ENCODE data around the gene TRIM3. TPM values are rescaled to one million over a fixed set of nuclear protein-coding genes. Genes with fewer than 3 reads are reported as not detected.

TRIM3 gene
- total RNA-seq, 1 experiment from 2014 or later, result 14.4 TPM

DNA sequence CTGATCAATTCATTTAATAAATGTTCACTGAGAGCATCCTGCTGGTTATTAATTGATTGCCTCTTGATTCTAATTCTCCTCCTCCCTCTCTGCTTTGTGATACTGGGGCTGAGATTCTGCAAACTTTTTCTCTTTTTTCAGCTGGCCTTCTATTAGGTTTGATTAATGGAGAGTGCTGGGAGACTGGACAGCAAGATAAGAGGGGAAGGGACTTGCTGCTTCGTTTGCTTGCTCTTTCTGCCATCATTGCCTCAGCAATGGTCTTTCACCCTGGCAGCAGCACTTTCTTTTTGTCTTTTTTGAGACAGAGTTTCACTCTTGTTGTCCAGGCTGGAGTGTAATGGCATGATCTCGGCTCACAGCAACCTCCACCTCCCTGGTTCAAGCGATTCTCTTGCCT lies 30.4 kb upstream of the TRIM3 start:
- Mint-ChIP-seq H3K4me1 (no peaks in the 10 kb centered on the region), H3K27me3 (ENCODE audit: low read depth) (no peaks in the 10 kb centered on the region), H3K27ac (no peak overlapping the region), H3K4me3 (no peak overlapping the region), H3K9me3 (no peaks in the 10 kb centered on the region), H3K36me3 (ENCODE audit: insufficient read depth in 1 of 3, low read depth in 3 of 3) (peaks cover 6 to 11% (median 8%) of the 10 kb centered on the region in 3 experiments; a peak in 3 of 7 replicates)
- Histone ChIP-seq H4K20me1 (ENCODE audit: control insufficient read depth, insufficient read depth, insufficient read length) (no peaks in the 10 kb centered on the region), H3K79me1 (ENCODE audit: insufficient read depth, low read depth, low read length, poor library complexity, severe bottlenecking) (no peaks in the 10 kb centered on the region), H3K4me2 (ENCODE audit: insufficient read depth, insufficient read length, low read length) (no peak overlapping the region), H3K14ac (ENCODE audit: insufficient read depth, low read length) (no peak overlapping the region), H3K4me1 (ENCODE audit: insufficient read depth, low read length) (no peaks in the 10 kb centered on the region), H2AK5ac (ENCODE audit: insufficient read length, low read length) (no peak overlapping the region), H3K9me3 (ENCODE audit: control insufficient read depth, low read depth, low read length) (no peaks in the 10 kb centered on the region), H3K27ac (ENCODE audit: insufficient read length, low read depth, low read length) (no peak overlapping the region), H3K18ac (ENCODE audit: insufficient read length, low read depth, low read length) (no peak overlapping the region), H3K79me2 (ENCODE audit: insufficient read depth, low read length) (no peaks in the 10 kb centered on the region), H3K27me3 (ENCODE audit: insufficient read depth, low read length) (no peaks in the 10 kb centered on the region), H3K4ac (ENCODE audit: low read depth, low read length) (no peak overlapping the region), H2AFZ (ENCODE audit: low read length) (no peak overlapping the region), H4K5ac (ENCODE audit: insufficient read length, low read depth, low read length) (no peak overlapping the region), H2BK120ac (ENCODE audit: low read depth, low read length, poor library complexity, severe bottlenecking) (no peak overlapping the region), H3K9ac (ENCODE audit: extremely low read depth, insufficient read length, low read length) (no peak overlapping the region), H4K8ac (replicated peaks; ENCODE audit: insufficient read length, low read depth, low read length) (no peak overlapping the region), H2BK20ac (ENCODE audit: low read depth, low read length, poor library complexity, severe bottlenecking) (no peak overlapping the region), H3K23me2 (ENCODE audit: insufficient read length, low read depth, low read length, poor library complexity, severe bottlenecking) (no peaks in the 10 kb centered on the region), H3K23ac (ENCODE audit: insufficient read length, low read depth, low read length) (no peak overlapping the region), H2BK15ac (ENCODE audit: low read depth, low read length) (no peak overlapping the region), H2BK12ac (ENCODE audit: insufficient read length, low read depth, low read length) (no peak overlapping the region), H3K56ac (ENCODE audit: insufficient read length, low read depth, low read length) (no peak overlapping the region), H3T11ph (ENCODE audit: low read length) (no peak overlapping the region), H4K91ac (ENCODE audit: insufficient read length, low read depth, low read length) (no peak overlapping the region), H2BK5ac (ENCODE audit: insufficient read length, low read length) (no peak overlapping the region)
- no peak for DNase-seq
- TF ChIP-seq, protein P1, sequence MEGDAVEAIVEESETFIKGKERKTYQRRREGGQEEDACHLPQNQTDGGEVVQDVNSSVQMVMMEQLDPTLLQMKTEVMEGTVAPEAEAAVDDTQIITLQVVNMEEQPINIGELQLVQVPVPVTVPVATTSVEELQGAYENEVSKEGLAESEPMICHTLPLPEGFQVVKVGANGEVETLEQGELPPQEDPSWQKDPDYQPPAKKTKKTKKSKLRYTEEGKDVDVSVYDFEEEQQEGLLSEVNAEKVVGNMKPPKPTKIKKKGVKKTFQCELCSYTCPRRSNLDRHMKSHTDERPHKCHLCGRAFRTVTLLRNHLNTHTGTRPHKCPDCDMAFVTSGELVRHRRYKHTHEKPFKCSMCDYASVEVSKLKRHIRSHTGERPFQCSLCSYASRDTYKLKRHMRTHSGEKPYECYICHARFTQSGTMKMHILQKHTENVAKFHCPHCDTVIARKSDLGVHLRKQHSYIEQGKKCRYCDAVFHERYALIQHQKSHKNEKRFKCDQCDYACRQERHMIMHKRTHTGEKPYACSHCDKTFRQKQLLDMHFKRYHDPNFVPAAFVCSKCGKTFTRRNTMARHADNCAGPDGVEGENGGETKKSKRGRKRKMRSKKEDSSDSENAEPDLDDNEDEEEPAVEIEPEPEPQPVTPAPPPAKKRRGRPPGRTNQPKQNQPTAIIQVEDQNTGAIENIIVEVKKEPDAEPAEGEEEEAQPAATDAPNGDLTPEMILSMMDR (conservative IDR thresholded peaks at IDR 0.05), result no peak
- no CpG with 5 or more reads among the region's 3 CpGs for WGBS (ENCODE audit: extremely low coverage, insufficient read length, low lambda C conversion rate)

Data from H9 (cell line).